HUES64 (cell line): ENCODE results near the gene LDLRAD3.

ENCODE experiments used
- H3K27ac ChIP-seq: 2 replicates; pipeline ENCODE4 v1.7.0; 2013; ENCODE audit warnings: low read depth, low read length, inconsistent platforms
- H3K27me3 ChIP-seq: 2 replicates; pipeline ENCODE4 v1.6.1; 2013; ENCODE audit warnings: mild to moderate bottlenecking, low read length; ENCODE audit not compliant: insufficient read depth
- H3K36me3 ChIP-seq: 2 replicates; pipeline ENCODE4 v1.6.1; 2013; ENCODE audit warnings: mild to moderate bottlenecking, low read length; ENCODE audit not compliant: insufficient read depth
- H3K4me1 ChIP-seq: 2 replicates; pipeline ENCODE4 v1.6.1; 2013; ENCODE audit warnings: mild to moderate bottlenecking, low read length, moderate library complexity; ENCODE audit not compliant: insufficient read depth
- H3K4me3 ChIP-seq: 2 replicates; pipeline ENCODE4 v1.5.1; 2013; ENCODE audit warnings: mild to moderate bottlenecking, low read length, moderate library complexity
- H3K9ac ChIP-seq: 2 replicates; pipeline ENCODE4 v1.6.1; 2013; ENCODE audit warnings: mild to moderate bottlenecking, low read depth, low read length
- H3K9me3 ChIP-seq: 2 replicates; pipeline ENCODE4 v1.6.1; 2013; ENCODE audit warnings: low read depth, low read length; ENCODE audit not compliant: insufficient read depth
- WGBS: fragments of 150-250, 120-280 bp; methylation state at CpG from one replicate; pipeline ENCODE4 v1.1.7; 2013; ENCODE audit warnings: missing lambda C conversion rate; 5-methylcytosine and 5-hydroxymethylcytosine counted together

The LDLRAD3 gene

GRCh38 chr11:36230779-36231699, 287.2 kb downstream of the LDLRAD3 start:
- no peak overlapping the region for H3K27ac ChIP-seq
- WGBS = 92% methylated on average over 9 of the region's 11 CpGs
- no peaks in the 10 kb centered on the region for H3K9me3 ChIP-seq
- H3K9ac ChIP-seq = no peak overlapping the region
- no peak overlapping the region for H3K4me3 ChIP-seq
- H3K27me3 ChIP-seq = no peaks in the 10 kb centered on the region
- peaks cover 6% of the 10 kb centered on the region for H3K4me1 ChIP-seq
- H3K36me3 ChIP-seq = 0 out of 2 replicates have a peak, but pooled peaks cover 7% of the 10 kb centered on the region

- Histone ChIP-seq H3K4me1 (peaks cover 6% of the 10 kb centered on the region), H3K9me3 (no peaks in the 10 kb centered on the region), H3K27me3 (no peaks in the 10 kb centered on the region), H3K4me3 (no peak overlapping the region), H3K27ac (no peak overlapping the region), H3K36me3 (peaks cover 7% of the 10 kb centered on the region; the same call in 1 of the 2 replicates), H3K9ac (no peak overlapping the region)
- WGBS = 64% methylated on average over 3 of the region's 3 CpGs
Observed at GRCh38 chr11:36233204-36233603, 289.3 kb downstream of the LDLRAD3 start.

- 100% methylated on average over 2 of the region's 2 CpGs for WGBS
- H3K9me3 ChIP-seq = no peaks in the 10 kb centered on the region
- peaks cover 4% of the 10 kb centered on the region; the same call in 1 of the 2 replicates for H3K36me3 ChIP-seq
- H3K4me1 ChIP-seq = peaks cover 6% of the 10 kb centered on the region
- H3K9ac ChIP-seq = no peak overlapping the region
- H3K27me3 ChIP-seq = no peaks in the 10 kb centered on the region
- no peak overlapping the region for H3K27ac ChIP-seq
- no peak overlapping the region for H3K4me3 ChIP-seq
Observed at GRCh38 chr11:36234825-36235224, 291.0 kb downstream of the LDLRAD3 start.

- Histone ChIP-seq H3K27ac (no peak overlapping the region), H3K36me3 (no peaks in the 10 kb centered on the region; the same call in 1 of the 2 replicates), H3K4me3 (no peak overlapping the region), H3K27me3 (no peaks in the 10 kb centered on the region), H3K9ac (no peak overlapping the region), H3K4me1 (peaks cover 6% of the 10 kb centered on the region), H3K9me3 (no peaks in the 10 kb centered on the region)
- 97% methylated on average over 3 of the region's 3 CpGs for WGBS
Observed at GRCh38 chr11:36235750-36236149, 291.9 kb downstream of the LDLRAD3 start.

DNA sequence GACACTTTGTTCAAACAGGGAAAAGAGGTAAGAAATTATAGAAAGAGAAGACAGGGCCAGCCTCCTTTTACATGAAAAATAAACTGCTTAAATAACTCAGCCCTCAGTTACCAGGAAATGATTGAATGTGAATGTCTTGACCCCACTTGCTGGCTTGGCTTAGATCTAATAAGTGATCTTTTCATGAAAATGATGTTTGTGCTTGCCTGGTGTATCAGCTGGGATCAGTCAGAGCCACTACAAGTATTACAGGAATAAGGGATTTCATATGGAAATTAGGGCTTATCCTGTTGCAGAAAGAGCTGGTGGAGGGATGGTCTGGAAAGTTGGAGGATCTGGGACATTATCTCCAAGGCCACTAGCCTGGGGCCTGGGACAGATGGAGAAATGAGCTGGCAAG, 293.5 kb downstream of the LDLRAD3 start:
- Histone ChIP-seq H3K9ac (no peak overlapping the region), H3K27me3 (no peaks in the 10 kb centered on the region), H3K4me3 (no peak overlapping the region)

GRCh38 chr11:36238036-36238631, 294.3 kb downstream of the LDLRAD3 start:
- Histone ChIP-seq H3K4me1 (no peaks in the 10 kb centered on the region), H3K27ac (no peak overlapping the region), H3K27me3 (no peaks in the 10 kb centered on the region), H3K9me3 (no peaks in the 10 kb centered on the region), H3K9ac (no peak overlapping the region), H3K4me3 (no peak overlapping the region), H3K36me3 (no peaks in the 10 kb centered on the region; the same call in 1 of the 2 replicates)

More for the DNA sequence above, 293.5 kb downstream of the LDLRAD3 start:
- Histone ChIP-seq H3K27ac (no peak overlapping the region), H3K36me3 (no peaks in the 10 kb centered on the region; the same call in 1 of the 2 replicates), H3K9me3 (no peaks in the 10 kb centered on the region), H3K4me1 (no peaks in the 10 kb centered on the region)

DNA sequence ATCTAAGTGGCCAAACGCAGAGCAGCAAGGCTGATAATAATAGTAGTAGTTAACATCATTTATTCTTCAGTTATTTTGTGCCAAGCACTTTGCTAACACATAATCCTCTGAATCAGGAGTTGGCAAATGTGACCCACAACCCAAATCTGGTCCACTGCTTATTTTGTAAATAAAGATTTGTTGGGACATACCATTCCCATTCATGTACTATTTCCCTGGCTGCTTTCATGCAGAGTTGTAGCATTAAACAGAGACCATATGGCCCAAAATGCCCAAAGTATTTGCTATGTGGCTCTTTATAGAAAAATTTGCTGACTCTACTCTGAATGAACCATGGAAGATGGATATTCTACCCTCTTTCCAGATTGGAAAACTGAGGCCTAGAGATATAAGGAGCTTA, 295.0 kb downstream of the LDLRAD3 start:
- Histone ChIP-seq H3K4me3 (no peak overlapping the region), H3K9ac (no peak overlapping the region)
- WGBS = no CpG with 5 or more reads among the region's 1 CpG

DNA sequence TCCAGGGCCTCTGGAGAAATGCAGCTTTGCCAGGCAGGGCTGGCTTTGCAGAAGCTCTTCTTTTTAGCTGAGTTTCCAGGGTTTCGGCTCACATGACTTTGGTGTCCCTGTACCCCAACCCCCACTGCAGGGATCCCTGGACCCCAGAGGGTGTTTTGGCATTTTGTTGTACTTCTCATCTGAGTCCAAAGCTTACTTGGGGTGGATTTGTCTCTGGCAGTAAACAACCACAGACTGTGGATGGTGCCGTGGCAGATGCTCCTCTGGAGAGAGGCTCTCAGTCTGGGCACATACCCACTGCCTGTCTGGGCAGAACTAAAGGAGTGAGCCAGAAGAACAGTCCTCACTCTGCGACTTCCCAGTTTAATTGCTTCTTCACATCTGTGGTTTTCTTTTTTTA, 295.8 kb downstream of the LDLRAD3 start:
- Histone ChIP-seq H3K9me3 (no peaks in the 10 kb centered on the region), H3K4me1 (no peaks in the 10 kb centered on the region), H3K9ac (no peak overlapping the region), H3K36me3 (no peaks in the 10 kb centered on the region; the same call in 1 of the 2 replicates), H3K4me3 (no peak overlapping the region), H3K27me3 (no peaks in the 10 kb centered on the region), H3K27ac (no peak overlapping the region)
- whole genome bisulfite sequencing = 91% methylated on average over 3 of the region's 3 CpGs

More for the DNA sequence above, 295.0 kb downstream of the LDLRAD3 start:
- H3K27ac ChIP-seq = no peak overlapping the region
- H3K36me3 ChIP-seq = no peaks in the 10 kb centered on the region; the same call in 1 of the 2 replicates
- H3K4me1 ChIP-seq = no peaks in the 10 kb centered on the region
- H3K9me3 ChIP-seq = no peaks in the 10 kb centered on the region
- no peaks in the 10 kb centered on the region for H3K27me3 ChIP-seq

DNA sequence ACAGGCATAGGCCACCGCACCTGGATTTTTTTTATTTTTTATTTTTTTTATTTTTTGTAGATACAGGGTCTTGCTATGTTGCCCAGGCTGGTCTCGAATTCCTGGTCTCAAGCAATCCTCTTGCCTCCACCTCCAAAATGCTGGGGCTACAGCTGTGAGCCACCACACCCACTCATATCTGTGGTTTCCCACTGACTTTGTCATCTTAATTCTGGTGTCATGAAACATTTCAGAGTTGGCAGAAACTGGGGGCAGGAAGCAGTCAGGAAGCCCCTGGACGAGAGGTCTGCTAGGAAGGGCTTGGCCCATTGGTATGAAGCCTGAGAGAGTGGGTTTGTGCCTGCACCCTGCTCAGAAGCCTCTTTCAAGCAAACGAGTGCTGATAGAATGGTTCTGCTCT, 296.3 kb downstream of the LDLRAD3 start:
- 90% methylated on average over 3 of the region's 4 CpGs for WGBS
- no peak overlapping the region for H3K27ac ChIP-seq
- H3K27me3 ChIP-seq = no peaks in the 10 kb centered on the region
- H3K4me1 ChIP-seq = no peaks in the 10 kb centered on the region
- H3K9ac ChIP-seq = no peak overlapping the region
- no peaks in the 10 kb centered on the region for H3K9me3 ChIP-seq
- no peaks in the 10 kb centered on the region; the same call in 1 of the 2 replicates for H3K36me3 ChIP-seq
- H3K4me3 ChIP-seq = no peak overlapping the region

DNA sequence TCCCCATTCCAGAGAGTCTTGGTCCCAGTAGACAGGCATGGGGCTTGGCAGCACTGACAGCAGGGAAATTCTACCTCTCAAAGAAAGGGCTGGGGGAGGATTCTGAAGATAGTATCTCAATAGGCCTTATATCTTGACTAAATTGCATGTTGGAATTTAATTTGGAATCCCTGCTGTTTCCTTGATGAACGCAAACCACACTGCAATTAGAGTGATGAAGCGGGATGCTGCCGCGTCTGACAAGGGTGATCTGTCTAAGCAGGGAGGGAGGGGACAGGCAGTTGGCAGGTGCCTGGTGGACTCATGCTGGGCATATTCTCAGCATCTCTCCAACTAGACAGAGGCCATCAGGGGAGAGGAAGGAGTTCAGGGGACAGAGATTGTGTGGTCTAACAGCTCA, 296.9 kb downstream of the LDLRAD3 start:
- no peaks in the 10 kb centered on the region for H3K9me3 ChIP-seq
- WGBS = 91% methylated on average over 4 of the region's 4 CpGs
- no peak overlapping the region for H3K4me3 ChIP-seq
- H3K27ac ChIP-seq = no peak overlapping the region
- no peaks in the 10 kb centered on the region; the same call in 1 of the 2 replicates for H3K36me3 ChIP-seq
- no peaks in the 10 kb centered on the region for H3K27me3 ChIP-seq
- H3K9ac ChIP-seq = no peak overlapping the region
- H3K4me1 ChIP-seq = no peaks in the 10 kb centered on the region

DNA sequence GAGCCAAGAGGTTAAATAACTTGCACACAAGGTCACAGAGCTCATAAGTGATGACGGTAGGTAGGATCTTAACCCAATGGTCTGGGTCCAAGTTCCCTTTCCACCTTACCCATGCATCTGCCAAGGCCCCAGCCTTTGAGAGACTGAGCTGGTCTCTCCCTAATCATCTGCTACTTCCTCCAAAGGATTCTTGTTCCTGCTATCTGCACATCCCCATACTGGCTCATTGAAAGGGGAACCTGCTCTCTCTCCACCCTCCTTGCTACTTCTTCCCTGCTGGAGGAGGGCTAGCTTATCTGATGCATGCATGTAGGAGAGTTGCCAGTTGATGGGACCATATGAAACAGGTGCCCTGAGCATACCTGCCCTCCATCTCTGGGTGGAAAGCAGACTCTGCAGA, 297.6 kb downstream of the LDLRAD3 start:
- Histone ChIP-seq H3K9me3 (no peaks in the 10 kb centered on the region), H3K27me3 (no peaks in the 10 kb centered on the region), H3K4me1 (no peaks in the 10 kb centered on the region), H3K4me3 (no peak overlapping the region), H3K9ac (no peak overlapping the region), H3K27ac (no peak overlapping the region), H3K36me3 (no peaks in the 10 kb centered on the region; the same call in 1 of the 2 replicates)
- 82% methylated on average over 1 of the region's 1 CpG for WGBS
